A673 (cell line): ENCODE results near the gene MYL3. TPM values are rescaled to one million over a fixed set of nuclear protein-coding genes. Genes with fewer than 3 reads are reported as not detected.

Experiments
- BruUV-seq: library from RNA; stranded (reverse); fragments of 400-500 nt; replicated peaks from 2 replicates; lab custom pipeline; 2021; lab: Mats Ljungman, UMichigan
- CTCF ChIA-PET: fragments of 300-600 bp; sonication (Branson Sonifier 250); formaldehyde crosslinking; loops from one replicate; lab custom pipeline; 2022; ENCODE audit warnings: antibody characterized with exemption; lab: Charles Lee
- POLR2A ChIA-PET: fragments of 300-600 bp; sonication (Branson Sonifier 250); formaldehyde crosslinking; loops from one replicate; lab custom pipeline; 2022; ENCODE audit warnings: antibody characterized with exemption; ENCODE audit not compliant: low non-redundant PET; lab: Charles Lee
- DNase-seq: peaks from one replicate; pipeline ENCODE4 v3.0.0-alpha.2; 2015; ENCODE audit warnings: low spot score
- H3K27ac ChIP-seq: fragments of 200-600 bp; sonication (generic); 2 replicates; pipeline ENCODE4 v1.5.1; 2016; ENCODE audit warnings: mixed run types, low read depth, mild to moderate bottlenecking, mixed read lengths, antibody characterized with exemption, low read length; ENCODE audit not compliant: poor library complexity, severe bottlenecking
- H3K27me3 ChIP-seq: fragments of 200-600 bp; sonication (generic); replicated peaks from 2 replicates; pipeline ENCODE4 v1.6.1; 2017; ENCODE audit warnings: mixed run types, low read depth, mild to moderate bottlenecking, mixed read lengths, antibody characterized with exemption, low read length; ENCODE audit not compliant: insufficient read depth, poor library complexity
- H3K36me3 ChIP-seq: fragments of 200-600 bp; sonication (generic); 2 replicates; pipeline ENCODE4 v1.6.1; 2016; ENCODE audit warnings: mixed run types, mild to moderate bottlenecking, mixed read lengths, antibody characterized with exemption, low read length; ENCODE audit not compliant: insufficient read depth, poor library complexity, severe bottlenecking
- H3K4me1 ChIP-seq: fragments of 200-600 bp; sonication (generic); 2 replicates; pipeline ENCODE4 v1.6.1; 2017; ENCODE audit warnings: mixed run types, mild to moderate bottlenecking, mixed read lengths, antibody characterized with exemption, low read length; ENCODE audit not compliant: insufficient read depth, poor library complexity, severe bottlenecking
- H3K4me3 ChIP-seq: fragments of 200-600 bp; sonication (generic); 2 replicates; pipeline ENCODE4 v1.5.1; 2016; ENCODE audit warnings: low read depth, mixed run types, mild to moderate bottlenecking, mixed read lengths, low read length; ENCODE audit not compliant: poor library complexity, severe bottlenecking
- H3K9me3 ChIP-seq: fragments of 200-600 bp; sonication (generic); 2 replicates; pipeline ENCODE4 v1.6.1; 2016; ENCODE audit warnings: mixed run types, low read depth, mild to moderate bottlenecking, mixed read lengths, antibody characterized with exemption, low read length; ENCODE audit not compliant: poor library complexity, severe bottlenecking
- CTCF ChIP-seq: fragments of 300-800, 200-600 bp; sonication (generic); conservative IDR thresholded peaks from 2 replicates; pipeline ENCODE4 v1.5.1; 2017; ENCODE audit warnings: low read depth, mild to moderate bottlenecking, antibody characterized with exemption, low read length, moderate library complexity, mixed read lengths
- EZH2 ChIP-seq: fragments of 200-600 bp; sonication (generic); IDR thresholded peaks from 2 replicates; pipeline ENCODE4 v1.6.1; 2017; ENCODE audit warnings: borderline replicate concordance, low read depth, mild to moderate bottlenecking, mixed read lengths, antibody characterized with exemption, low read length; ENCODE audit not compliant: poor library complexity, severe bottlenecking
- intact Hi-C: fragments of 100-400 bp; cut with micrococcal nuclease; formaldehyde crosslinking; loops from one replicate; pipeline ENCODE4 v1.10.0; 2022; ENCODE audit not compliant: unreplicated experiment
- total RNA-seq: library from RNA; stranded (reverse); gene quantifications from 2 replicates; pipeline ENCODE4 v1.2.3, GENCODE V29; 2021

Gene MYL3
- total RNA-seq, 1 experiment from 2014 or later = not detected

- POLR2A ChIA-PET = no interaction called here
- intact Hi-C loops = no loop called here
Measured at GRCh38 chr3:46873521-46873920, 10.3 kb upstream of the MYL3 start.

GRCh38 chr3:46871222-46871621, 8.0 kb upstream of the MYL3 start:
- Histone ChIP-seq H3K4me1 (no peaks in the 10 kb centered on the region), H3K9me3 (no peaks in the 10 kb centered on the region), H3K27ac (no peak overlapping the region), H3K4me3 (no peak overlapping the region), H3K27me3 (no peaks in the 10 kb centered on the region), H3K36me3 (no peaks in the 10 kb centered on the region)
- no TSS peak for BruUV-seq
- DNase-seq = no peak
- ChIA-PET POLR2A (no interaction called here), CTCF (no interaction called here)
- TF ChIP-seq EZH2 = no peak
- TF ChIP-seq CTCF = no peak
- intact Hi-C loops = no loop called here

More at GRCh38 chr3:46873521-46873920, 10.3 kb upstream of the MYL3 start:
- Histone ChIP-seq H3K4me1 (no peaks in the 10 kb centered on the region), H3K36me3 (no peaks in the 10 kb centered on the region), H3K27me3 (no peaks in the 10 kb centered on the region), H3K4me3 (no peak overlapping the region), H3K9me3 (no peaks in the 10 kb centered on the region), H3K27ac (no peak overlapping the region)
- DNase-seq = no peak
- CTCF ChIA-PET = no interaction called here
- TF ChIP-seq CTCF = no peak
- no peak for TF ChIP-seq EZH2
- no TSS peak for BruUV-seq

GRCh38 chr3:46870651-46871050, 7.4 kb upstream of the MYL3 start:
- Histone ChIP-seq H3K4me1 (no peaks in the 10 kb centered on the region), H3K36me3 (no peaks in the 10 kb centered on the region), H3K27ac (no peak overlapping the region), H3K9me3 (no peaks in the 10 kb centered on the region), H3K27me3 (no peaks in the 10 kb centered on the region), H3K4me3 (no peak overlapping the region)
- DNase-seq = no peak
- ChIA-PET POLR2A (no interaction called here), CTCF (no interaction called here)
- TF ChIP-seq CTCF (no peak), EZH2 (no peak)
- no TSS peak for BruUV-seq
- intact Hi-C loops = no loop called here
